HG03064 (cell line): Measurements from ENCODE around the gene BMPER.

Source experiments
- ATAC-seq: cut with Tn5 transposase; IDR thresholded peaks from one replicate; pipeline ENCODE4 v1.9.1; 2021; ENCODE audit warnings: low read depth; ENCODE audit not compliant: unreplicated experiment

BMPER gene

DNA sequence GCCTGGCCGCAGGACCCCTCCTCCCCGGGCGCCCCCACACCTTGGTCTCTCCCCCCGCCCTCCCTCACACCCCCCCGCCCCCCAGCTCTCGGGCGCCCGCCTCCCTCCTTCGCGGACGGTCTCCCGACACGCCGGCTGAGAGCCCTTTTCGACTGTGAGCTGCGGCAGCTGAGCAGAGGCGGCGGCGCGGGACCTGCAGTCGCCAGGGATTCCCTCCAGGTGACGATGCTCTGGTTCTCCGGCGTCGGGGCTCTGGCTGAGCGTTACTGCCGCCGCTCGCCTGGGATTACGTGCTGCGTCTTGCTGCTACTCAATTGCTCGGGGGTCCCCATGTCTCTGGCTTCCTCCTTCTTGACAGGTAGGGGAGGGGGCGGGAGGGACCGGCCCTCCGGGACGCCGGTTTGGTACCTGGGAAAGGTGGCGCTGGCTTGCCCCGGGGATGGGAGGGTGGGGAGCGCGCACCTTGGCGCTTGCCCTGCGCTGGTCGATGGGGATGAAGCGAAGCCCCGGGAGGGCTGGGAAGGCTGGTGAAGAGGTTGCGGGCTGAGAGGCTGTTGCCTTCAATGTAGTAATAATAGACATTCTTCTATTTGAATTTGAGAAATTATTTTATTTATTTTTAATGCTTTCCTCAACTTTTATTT is at the start of gene BMPER:
BMPER (plus strand) TSS at position 151 of the 644 bp plus-strand sequence; CDS start at position 226, 75 bp downstream.
- ATAC-seq = no peak

DNA sequence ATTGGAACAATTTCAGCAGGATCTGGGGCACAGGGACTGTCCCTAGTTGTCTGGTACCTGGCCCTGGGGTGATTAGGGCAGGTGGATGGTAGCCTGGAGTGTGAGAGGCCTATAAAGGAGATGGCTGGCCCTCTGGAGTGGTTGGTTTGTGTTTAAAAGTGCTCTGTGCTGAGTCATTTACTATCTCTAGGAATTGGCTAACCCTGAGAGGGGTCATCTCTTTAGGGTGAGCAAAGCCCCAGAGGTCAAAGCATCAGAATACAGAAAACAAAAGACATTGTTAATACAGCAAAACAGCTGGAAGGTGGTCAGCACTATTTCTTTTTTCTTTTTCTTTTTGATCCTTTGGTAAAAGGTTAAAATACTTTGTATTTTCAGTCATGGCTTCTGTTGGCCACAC is 43.4 kb upstream of the BMPER start:
- ATAC-seq = no peak

DNA sequence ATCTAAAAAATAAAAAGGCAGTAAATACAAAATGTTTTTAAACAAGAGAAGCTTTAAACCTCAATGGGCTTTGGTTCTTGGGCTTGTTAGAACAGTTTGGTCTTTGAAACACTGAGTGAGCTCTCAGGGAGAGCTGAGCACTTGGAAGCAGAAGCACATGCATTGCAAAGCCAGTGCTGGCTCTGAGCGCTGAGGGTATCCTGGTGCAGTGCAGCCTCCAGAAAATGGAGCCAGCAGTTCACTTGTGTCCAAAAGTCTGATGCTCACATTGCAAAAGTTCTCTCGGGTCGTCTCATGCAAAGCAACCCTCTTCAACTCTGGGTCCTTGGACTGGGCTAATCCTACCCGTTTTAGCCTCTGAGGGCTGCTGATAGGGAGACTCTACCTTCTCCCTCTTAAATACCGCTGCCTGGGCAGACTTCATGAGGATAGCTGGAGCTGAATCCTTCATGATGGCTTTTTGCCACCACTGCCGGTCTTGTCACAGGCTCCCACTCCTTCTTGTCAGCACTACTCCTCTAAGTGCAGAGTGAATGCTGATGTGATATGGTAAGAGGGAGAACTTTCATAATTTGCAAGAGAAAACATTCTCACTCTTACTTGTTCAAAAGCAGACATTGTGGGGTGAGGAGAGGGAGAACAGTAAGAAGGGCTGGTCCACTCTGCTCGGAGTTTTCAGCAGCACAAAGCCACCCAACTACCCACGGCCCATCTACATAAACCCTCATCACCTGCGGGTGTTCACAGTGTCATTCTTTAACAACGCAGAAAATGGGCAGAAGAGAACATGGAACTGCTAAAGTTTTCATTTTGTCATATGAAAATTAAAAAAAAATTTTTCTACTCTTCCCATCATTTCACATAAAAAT is 42.2 kb upstream of the BMPER start:
- no peak for ATAC-seq

DNA sequence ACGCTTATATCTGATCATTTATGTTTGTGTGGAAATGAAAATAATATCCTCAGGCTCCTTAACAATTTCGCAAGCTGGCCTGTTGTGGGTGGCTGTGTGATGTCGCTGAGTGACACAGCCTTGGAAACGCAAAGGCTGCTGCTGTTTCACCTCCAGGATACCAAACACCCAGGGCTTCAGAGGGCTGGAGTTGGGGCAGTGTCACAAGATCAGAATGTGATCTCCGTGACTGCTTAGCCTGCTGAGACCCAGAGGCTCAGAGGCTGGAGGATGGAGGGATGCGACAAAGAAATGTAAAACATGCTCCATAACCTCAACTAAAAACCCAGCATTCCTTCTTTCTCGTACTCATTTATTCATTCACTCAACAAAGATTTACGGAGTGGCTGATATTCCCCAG is 37.2 kb upstream of the BMPER start:
- ATAC-seq = no peak

DNA sequence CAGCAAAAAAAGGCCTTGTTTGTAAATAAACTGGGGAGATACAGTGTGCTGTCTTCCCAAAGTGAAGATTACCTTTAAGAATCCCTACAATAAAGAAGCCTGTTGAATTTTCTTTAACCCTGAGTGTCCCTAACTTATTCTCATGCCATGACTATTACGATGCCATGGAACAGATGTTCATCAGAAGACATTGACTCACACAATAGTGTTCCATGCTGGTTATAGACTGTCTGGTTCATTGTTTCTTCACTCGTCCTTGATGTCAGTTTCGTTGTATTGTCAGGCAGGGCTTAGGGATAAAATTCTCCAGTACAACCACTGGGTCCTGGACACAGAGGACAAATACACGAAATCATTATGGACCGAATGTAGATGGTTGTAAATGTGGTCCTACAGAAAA is 36.2 kb upstream of the BMPER start:
- no peak for ATAC-seq

DNA sequence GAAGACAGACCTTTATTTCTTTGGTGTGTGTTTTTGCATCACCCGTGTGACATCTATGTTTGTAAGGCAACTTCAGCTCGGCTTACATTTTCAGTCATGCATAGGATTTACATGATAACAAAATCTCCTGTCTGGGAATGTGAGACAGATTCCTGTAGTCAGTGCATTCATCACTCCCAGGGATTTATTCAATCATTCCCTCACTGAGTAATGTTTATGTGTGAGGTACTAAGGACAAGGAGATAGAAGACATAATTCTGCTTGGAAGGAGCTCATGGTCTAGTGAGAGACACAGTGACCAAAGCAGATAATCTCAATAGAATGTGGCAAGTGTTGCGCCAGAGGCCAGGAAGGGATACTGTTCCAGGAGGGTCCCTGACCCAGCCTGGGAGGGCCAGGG is 35.2 kb upstream of the BMPER start:
- no peak for ATAC-seq

DNA sequence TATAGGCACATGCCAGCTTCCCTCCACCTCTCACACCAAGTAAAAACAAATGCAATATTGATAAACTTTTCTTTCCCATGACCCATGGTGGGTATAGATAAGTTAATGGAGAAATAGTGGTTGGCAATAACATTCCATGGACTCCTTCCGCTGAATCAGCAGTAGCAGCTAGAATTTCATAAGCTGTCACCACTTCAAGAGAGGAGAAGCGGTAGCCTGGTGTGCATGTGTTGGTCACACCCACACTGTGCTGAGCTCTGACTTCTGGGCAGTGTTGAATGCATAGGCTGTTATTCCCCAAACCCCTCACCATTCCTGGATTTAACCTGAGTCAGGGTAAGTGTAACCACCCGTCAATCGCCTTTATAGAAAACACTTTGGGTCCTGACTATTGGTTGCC is 32.5 kb upstream of the BMPER start:
- no peak for ATAC-seq

DNA sequence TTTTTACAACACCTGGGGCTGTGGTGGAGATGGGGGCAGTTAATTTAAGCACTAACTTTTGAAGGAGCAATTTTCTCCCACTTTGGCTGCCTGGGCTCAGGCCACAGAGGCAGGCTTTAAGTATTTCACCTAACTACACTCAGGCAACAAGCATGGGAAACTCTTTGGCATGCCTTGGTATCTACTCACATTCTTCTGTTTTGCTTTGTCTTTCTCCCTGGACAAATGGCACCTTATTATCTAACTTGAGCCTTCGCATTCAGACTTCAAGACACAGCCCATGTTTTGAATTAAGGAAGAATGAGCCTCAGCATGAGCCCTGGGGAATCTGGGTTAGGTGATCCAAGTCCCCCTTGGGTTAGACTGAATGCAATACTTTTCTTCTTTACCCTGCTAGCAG is 31.8 kb upstream of the BMPER start:
- ATAC-seq = no peak

DNA sequence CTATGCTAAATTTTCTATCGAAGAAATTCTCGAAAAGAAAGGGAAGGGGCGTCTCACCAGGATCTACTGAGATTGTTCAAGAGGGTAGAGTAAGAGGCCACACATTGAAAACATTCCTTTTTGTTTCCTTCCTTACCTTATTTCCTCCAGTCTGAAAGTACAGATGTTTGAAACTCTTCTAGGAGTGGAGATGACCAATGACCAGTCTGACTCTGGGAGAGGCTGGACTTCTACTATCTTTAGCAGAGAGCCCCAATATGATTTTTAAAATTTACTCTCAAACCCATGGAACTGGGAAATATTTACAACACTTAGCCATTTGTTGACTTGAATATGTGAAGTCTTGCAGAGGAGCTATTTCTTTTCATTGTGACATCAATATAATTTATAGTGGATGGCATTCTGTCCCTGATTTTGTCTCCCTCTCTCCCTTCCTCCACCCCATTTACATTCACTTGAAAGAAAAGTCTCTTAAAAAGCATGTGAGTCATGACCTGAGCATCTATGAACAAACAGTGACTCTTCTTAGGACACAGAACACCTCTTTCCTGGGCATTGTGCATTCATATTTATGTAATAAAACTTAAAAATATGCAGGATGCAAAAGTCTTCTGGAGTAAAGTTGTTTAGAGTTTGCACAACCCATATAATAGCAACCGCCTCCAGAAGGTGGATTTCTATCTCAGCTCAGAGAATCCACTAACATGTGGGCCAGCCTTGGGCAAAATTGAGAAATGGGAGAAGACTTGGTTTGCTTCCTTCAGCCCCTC is 31.2 kb upstream of the BMPER start:
- ATAC-seq = no peak

DNA sequence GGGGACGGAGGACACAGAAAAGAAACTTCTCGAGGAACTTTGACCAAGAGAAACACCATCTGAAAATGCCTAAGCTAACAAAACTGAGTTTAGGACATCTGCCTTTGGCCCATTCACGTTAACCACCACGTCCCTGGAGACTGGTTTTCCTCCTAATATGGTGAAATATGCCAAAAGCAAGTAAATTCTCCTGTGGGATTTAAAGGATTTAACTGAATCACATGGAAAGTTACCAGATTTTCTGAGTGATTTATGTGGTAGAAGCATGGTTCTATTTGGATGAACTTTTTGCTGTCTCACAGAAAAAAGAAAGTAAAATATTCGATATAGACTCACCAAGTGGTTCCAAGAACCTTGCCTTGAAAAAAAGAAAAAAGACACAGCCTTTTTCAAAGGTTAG is 30.4 kb upstream of the BMPER start:
- ATAC-seq = no peak

DNA sequence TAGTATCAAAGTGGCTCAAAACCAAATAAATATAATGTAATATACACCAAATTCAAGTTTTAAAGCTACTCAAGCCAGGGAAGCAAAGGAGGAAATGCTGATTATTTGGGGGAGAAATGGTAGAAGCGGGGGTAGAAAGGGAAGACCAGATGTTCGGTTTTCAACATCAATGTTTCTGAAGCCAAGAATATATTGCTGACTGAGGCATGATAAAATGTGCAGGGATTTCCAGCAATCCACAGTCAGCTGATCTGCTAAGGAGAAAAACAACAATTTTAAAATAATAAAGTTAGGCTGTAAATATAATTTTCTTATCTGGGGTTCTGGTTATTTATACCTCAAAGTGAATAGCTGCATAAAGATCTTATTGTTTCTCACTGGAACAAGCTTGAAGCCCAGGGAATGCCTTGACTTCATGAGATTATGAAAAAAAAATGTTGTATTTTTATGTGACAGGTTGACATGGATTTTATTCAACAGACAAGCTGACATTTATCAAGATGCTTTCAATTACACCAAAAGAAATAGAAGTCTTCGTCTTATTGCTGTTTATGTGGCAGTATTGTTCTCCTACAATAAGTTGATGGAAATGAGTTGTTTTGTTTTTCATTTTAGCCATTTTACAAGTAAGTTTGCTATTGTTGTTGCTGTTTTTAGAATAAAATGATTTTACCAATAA is 28.6 kb upstream of the BMPER start:
- no peak for ATAC-seq

DNA sequence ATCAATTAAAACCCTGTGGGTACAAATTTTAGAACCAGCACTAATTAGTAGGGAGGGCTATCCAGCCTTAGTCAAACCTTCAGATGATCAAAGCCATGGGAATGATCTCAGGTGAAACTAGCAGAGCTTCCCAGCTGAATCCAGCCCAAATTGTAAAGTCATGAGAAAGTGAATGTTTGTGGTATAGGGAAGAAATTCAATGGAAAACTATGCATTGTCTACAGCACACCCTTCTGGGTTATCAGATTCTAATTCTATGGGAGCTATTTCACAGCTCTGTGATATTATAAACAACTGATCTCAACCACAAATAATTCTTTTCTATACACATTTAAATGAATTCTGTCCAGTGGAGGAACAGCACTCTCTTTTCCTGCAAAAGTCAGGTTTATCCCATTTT is 24.6 kb upstream of the BMPER start:
- ATAC-seq = no peak

DNA sequence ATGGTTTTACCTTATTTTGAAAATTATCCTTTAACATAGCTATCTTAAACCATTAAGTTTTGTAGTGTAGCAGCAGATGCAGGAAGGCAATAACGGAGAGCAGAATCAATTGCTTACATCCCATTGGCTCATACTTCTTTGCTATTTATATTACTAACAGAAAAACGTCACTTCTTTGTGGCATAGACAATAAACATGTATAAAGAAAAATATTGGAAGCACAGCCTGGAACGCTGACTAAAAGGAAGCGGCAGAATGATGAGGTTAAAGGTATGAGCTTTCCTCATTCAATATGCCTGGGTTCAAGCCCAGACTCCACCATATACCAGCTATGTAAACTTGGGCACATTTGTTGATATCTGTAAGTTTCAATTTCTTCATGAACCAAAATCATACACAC is 24.0 kb upstream of the BMPER start:
- no peak for ATAC-seq

DNA sequence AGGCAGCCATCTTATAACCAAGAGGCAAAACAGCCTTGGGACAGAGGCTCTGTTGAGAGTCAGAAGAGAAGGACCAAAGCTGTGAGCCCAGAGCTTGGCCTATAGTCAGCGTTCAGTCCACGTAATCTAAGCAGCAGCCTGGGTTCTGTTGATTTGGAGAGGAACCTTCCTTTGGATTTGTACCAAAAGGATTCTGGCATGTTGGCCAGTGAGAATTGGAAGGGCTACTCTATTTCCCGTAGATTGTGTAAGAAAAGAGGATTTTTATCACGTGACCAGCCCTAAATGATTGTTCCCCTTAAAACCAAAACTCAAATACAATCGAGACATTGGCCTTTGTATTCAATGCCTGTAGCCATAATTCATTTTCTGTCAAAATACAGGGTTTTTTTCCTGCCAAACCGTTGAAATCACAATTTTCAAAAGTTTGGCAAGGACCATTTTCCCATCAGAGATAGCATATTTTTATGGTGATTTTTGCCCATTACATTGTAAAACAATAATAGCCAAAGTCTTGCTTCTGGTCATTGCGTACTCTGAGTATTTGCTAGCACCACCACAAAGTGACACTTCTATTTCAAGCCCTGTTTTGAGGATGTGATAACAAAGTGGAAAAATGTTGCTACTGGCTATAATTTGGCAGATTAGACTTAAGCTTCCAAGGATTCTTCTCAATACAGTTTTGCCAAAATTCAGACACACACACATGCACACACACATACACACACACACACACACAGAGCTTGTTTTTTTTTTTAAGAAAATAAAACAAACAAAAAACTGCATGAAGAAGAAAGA is 23.1 kb upstream of the BMPER start:
- ATAC-seq = no peak

DNA sequence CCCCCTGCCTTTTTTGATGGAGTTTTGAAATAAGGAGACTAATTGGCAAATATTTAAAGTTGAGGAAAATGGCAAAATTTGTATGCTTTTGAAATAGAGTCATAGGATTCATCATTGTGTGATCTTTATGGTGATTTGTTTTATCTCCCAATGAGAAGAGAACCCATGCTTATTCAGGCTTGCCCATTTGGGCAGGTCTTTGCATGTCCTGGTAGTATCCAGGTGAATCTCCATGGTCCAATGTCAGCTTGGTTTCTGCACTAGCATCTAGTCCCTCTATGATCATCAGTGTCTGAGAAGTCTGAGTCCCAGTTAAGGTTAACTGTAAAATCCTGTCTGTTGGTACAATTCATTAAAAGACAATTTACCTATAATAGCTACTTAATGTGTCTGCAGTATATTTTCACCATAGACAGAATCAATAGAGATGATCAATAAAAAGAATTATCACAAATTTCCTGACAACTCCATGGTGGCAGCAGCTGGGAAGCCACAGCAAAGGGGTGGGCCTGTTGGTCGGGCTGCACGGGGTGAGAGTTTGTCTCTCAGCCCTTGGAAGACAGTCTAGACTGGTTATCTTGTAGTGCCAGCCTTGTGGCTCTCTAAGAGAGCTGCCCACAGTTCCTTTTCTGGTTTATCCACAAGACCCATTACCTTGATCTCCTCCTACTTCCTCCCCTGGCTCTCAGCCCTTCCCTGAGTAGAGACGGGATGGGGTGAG is 22.2 kb upstream of the BMPER start:
- no peak for ATAC-seq

DNA sequence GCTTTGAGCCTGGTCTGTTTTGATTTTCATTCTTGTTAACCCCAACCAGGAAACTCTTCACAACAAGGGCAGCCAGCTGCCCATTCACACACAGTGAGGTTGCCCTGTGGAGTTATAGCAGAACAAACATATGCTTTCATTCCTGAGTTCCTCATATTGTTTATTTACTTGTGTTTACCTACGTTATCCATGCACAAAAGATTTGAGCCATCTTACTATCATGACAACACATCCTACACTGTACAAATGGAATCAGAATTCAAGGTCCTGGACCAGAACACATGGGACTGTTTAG is 21.7 kb upstream of the BMPER start:
- no peak for ATAC-seq

DNA sequence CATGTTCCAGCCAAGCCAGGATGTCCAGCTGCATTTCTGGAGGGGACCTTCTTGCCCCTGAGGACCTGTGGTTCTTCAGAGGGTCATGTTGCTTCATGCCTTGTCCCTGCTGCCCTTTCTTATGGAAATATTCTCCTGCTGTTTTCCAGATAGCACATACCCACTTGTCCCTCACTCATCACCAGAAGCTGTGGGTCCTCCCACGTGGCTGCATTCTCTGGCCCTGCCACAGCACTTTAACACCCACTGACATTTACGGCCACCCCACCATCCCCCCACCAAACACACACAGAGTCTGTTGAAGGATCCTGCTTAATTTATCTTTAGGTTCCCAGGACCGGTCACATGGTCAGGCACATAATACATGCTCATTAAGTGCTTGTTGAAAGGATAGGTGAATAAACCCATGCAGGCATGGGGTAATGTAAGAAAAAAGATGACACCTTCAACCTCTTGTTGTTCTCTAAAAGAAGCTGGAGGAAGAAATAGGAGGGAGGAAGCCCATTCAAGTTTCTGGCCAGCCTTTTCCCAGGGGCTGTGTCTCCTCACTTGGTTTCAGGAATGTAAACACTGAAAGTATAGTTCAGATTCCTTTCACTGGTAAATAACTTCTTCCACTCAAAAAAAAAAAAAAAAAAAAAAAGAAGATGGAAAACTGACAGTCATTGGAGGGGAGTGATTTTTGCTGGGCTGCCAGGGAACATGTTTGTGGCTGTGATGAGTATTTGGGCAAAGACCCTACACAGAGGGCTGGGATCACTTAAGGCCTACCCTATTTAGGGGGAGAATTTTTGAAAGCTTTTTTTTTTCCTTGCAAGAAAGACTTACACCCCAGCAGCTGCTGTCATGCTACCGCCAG is 19.8 kb upstream of the BMPER start:
- no peak for ATAC-seq

DNA sequence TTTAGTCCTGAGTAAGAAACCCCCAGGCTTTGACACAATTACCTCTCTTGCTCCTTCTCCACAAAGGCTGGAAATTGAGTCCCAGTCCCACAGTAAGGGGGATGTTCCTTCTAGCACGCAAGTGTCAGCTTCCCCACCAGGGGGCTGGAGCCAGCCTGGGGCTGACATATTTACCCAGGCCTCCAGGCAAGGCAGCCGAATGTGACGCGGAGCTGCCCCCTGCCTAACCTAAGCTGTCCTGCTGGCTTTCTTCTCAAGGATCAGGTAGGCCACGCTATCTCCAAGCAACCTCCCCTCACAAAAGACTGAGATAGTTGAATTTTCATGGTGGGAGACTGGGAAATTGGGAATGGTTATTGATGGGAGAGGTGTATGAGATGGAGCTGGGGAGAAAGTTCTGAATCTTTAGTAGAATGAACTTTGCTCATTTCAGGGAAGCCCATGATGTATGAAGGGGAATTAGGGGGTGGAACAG is 19.2 kb upstream of the BMPER start:
- ATAC-seq = no peak
